HG03565 (cell line): ENCODE measurements around the gene TMEM30B.
"Not testable (repeated sequence)": the region's sequence is repeated elsewhere in the genome, so short reads cannot be mapped to it uniquely, and the experiment has no call there.

Experiments
- ATAC-seq: cut with Tn5 transposase; IDR thresholded peaks from one replicate; pipeline ENCODE4 v1.9.1; 2021; ENCODE audit warnings: mild to moderate bottlenecking, moderate library complexity; ENCODE audit not compliant: unreplicated experiment

Gene TMEM30B

DNA sequence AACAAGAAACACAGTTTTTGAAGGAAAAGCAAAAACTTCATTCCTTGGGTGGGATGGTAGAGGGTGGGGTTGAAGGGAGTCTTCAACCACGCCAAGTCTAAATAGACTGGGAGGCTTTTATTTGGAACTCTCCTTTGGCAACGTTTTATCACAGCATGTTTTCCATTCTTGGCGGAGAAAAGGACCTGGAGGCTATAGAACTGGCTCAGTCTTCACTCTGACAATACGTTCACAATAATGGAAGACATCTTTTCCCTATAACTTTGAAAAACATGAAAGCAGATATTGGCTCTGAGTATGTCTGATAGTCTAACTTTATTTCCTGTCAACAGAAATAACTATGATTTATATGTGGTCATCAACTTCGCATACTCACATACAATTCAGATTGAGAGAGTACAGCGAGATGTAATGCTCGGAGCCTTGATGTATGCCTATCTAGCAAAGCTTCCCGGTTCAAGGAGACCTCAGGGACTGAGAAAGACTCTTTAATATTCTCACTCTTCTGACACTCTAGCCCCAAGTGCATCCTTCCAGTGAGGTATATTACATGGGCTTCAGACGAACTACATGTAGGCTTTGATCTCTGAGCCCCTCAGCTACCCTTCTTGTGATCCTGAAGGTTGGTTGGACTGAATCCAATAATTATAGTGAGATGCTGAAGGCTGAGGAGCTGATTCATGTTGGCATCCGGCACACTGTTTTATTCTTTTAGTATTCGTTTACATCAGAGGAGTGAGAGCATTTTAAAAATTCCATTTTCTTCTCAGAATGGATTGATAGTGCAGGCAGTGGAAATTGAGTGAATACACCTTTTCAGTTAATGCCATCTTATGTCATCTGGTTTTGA, 14.0 kb downstream of the TMEM30B start:
- ATAC-seq: no peak

DNA sequence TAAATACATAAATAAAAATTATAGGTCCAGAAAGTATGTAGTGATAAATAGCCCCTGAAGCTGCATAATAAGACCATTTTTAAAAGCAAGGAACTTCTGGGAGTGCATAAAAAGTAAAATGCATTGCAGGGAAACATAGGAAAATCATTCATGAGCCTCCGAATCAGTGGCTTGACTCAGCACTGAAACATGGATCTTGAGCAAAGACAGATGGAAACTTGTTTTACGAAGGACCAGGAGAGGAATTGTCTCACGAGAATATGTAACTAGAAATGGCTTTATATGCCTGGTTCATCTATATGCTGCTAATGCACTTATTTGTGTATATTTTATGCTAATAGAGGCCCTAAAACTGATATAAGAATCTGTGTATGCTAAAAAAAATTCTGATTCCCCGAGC, 14.7 kb downstream of the TMEM30B start:
- ATAC-seq: no peak

DNA sequence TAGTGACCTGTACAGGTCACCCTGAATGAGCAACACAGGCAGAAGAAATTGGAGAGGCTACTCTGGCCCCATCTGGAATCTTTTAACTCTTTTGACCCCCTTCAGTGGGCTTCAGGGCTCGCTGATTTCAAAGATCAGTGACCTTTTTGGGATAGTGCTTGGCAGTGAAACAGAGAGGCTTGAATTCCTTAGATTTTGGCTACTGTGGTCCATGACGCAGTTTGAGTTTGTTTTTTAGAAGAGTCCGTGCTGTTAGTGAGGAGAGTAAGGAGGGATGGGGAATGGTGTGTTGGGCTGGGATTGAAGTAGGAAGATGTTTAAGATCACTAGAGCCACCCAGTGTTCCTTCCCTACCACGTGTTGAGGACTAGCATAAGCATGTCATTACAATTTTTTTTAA, 16.5 kb downstream of the TMEM30B start:
- ATAC-seq: no peak

DNA sequence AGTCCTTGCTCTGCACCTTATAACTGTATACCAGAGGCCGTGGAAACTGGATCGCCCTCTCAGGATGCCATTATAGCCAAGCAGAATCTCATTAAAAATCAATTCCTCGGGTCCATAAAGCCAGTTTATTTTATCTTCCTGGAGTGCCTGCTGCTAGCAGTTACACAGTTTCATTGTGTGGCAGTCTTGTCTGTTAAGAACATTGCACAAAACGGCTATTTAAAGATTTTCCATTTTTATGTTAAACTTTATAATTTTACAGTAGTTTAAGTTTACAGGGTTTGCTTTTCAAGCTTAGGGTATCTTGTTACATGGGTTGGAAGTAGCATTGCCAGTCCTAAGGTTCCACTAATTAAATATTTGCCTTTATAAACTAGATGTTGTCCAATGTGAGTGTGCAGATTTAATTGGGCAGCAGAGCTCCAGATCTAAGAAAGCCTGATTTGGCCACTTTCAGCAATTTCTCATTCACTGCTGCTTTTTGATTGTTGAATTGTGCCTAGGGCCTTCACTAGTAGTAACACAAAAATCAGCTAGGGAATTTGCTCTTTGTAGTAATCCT, 17.0 kb downstream of the TMEM30B start:
- no peak for ATAC-seq

DNA sequence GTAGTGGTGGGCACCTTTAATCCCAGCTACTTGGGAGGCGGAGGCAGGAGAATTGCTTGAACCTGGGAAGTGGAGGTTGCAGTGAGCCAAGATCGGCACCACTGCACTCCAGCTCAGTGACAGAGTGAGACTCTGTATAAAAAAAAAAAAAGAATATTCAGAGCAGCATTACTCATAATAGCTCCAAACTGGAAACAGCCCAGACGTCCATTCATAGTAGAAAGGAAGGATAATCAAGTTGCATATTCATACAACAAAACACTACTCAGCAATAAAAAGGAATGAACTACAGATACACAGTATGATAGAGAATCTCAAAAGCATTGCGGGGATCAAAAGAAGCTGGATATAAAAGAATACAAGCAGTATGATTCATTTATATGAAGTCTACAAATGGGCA, 19.1 kb downstream of the TMEM30B start:
- no peak for ATAC-seq

DNA sequence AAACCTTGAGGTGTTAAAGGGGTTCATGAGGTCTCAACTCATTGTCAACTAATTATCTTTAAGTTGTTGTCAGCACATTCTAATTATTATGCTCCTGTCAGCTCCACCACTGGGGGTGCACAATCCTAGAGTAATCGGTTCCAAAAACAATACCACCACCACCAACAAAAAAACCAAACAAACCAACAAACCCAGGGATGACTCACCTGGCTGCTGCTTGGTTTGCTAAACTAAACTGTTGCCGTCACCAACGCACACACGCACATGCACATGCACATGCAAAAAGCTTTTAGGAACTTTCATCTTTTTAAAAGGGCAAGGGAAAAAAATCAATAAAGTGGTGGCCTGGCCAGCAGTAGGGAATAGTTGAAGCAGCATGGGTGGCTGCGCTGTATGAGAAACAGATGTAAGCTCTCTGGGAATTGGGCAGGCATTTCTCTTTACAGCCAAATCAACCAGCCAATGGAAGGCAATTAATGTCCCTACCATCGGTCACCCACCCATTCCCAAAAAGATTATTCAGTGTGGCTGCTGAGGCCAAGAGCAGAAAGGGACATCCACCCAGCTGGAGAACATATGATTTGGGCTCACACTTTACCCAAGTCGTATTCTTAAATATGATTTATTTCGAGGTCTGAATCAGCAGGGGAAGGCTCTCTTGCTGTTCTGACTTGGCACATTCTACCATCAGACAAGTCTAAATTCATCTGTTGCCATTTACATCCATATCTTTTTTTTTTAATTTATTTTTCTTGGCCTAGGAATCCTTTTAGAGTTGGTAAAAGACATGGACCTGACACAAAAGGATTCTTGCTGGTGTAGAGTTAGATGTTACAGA, 20.0 kb downstream of the TMEM30B start:
- no peak for ATAC-seq

DNA sequence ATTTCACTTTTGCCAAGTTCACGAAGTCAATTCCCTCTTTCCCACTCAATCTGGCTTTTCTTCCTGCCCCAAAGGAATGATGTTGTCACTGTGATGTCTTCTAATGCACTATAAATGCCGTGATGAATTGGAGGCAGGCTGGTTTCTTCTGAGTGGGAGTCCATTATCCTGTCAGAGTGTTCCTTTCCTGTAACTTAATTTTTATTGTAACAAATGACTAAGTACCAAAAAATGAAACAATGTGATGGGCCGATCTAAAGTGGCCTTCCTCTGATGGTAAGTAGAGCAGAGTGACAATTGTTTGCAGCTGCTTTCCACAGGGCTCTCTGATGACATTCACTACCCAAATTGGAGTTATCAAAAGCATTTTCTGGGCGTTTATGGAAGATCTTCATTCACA, 22.2 kb downstream of the TMEM30B start:
- no peak for ATAC-seq

DNA sequence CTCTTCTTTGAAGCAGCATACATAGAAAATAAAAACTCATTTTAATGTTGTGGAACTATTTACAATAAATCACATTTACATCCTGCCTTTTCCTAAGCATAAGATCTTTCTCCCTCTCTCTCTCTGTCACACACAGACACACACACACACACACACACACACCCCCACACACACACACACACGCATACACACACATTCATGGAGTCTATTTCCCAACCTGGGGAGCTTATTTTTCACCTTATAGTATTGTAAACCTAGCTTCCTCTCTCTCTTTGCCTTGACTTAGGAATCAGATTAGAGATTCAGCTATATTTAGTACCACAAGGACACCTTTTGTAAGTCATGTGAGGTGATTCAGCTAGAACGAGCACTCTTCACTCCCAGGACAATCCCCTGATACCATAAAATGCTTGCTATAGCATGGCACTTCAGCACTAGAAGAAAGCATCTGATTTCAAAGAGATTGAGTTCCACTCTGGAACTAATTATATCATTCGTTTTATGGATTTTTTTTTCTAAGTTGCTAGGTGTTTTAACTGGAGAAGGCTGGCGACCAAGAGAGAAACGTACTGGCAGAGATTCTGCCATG, 23.6 kb downstream of the TMEM30B start:
- no peak for ATAC-seq

DNA sequence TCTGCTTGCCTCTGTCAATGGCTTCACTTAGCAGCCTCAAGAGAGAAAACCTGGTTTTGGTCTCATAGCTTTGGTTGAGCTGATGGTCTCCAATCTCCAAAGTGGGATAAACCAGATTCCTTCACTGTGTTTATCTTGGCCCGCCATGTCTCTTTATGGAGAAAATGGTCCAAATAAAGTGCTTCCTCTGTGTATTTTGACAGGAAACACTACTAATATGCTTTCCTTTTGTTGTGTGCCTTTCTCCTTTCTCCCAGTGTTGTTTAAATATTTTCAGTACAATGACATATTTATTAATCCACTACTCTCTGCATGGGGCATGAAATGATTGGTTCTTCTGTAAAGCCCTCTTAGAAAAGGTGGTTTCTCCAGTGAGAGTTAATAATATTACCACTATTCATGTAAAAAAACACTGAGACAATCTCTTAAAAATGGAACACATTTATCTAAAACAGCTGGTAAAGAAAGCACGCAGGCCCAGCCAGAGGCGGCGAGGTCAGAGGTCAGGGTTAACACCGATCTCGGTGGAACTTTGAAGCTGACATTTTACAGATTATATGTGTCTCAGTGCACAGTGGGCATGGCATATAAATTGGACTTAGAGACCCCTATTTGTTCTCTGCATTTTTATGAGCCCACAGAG, 24.2 kb downstream of the TMEM30B start:
- ATAC-seq: no peak

DNA sequence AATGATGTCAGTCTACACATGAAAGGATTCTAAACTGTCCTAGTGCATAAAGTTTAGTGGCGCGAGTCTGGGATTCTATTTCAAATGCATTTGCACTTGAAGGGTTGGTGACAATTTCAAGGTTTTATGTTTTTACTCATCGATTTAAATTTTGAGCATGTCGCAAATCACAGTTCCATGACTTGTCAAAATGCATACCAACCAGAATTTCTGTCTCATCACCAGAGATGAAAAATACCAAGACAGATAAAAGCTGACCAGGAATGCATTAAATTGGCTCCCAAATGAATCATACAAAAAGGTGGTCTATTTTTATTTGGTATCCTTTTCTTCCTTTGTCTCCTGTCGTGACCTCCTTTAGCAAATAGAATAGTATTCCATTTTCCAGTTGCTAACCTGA, 25.2 kb downstream of the TMEM30B start:
- ATAC-seq: no peak

DNA sequence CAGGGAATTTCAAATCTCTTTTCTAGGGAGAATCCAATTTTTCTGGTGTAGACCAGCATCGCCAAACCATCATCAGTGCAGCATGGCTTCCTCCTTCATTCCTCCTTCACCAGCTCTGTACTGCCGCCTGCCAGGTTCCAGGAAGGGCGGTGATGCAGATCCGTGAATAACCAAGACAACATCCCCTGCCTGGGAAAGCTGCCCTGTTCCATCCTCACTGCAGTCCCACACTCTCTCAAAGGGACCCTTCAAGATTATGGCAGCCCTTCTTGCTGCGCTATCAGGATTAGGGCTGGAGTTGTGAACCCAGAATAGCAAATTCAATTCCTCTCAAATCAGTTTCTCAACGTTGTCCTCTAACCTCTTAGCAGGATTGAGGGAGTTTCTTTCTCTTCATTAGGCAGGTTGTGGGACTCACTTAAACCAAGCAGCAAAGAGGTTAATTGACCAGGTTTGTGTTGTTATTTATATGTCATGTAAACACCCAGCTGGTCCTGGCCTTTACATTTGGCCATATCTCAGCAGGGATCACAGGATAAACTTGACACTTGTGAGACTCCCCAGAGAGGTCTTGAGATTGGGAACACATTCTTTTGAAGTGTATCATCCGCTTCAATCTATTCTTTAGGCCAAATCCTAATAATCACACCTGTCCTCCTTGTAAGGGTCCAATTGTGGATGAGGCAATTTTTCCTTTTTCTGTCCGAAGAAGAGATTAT, 26.2 kb downstream of the TMEM30B start:
- ATAC-seq: no peak

DNA sequence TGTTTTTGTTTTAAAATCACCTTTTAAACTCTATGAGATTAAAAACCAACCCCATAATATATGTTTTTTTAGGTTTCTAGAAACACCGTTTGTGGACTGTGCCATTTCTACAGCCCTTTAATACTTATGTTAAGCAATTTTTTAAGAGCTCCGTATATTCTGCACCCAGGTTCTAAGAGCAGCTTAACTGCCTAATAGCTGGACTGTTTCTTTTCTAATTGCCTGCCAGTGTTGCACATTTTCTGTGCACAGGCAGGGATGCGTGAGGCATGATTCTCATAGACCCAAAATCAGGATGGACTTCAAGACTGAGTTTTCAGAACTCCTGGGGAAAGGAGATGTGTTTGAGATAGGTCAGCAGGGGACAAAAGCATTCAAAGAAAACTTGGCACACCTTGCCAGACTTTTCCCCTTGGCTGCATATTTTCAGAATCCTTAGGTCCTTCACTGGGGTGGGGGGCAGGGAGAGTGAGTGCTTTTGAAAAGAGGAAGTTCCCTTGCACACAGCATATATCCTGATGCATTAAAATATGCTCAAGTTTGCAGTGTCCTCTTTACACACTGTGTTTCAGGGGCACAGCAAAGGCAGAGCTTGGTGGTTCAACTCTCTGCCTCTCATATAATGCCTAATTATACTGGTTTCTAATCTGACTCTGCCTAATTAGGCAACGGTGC, 27.9 kb downstream of the TMEM30B start:
- ATAC-seq: no peak

DNA sequence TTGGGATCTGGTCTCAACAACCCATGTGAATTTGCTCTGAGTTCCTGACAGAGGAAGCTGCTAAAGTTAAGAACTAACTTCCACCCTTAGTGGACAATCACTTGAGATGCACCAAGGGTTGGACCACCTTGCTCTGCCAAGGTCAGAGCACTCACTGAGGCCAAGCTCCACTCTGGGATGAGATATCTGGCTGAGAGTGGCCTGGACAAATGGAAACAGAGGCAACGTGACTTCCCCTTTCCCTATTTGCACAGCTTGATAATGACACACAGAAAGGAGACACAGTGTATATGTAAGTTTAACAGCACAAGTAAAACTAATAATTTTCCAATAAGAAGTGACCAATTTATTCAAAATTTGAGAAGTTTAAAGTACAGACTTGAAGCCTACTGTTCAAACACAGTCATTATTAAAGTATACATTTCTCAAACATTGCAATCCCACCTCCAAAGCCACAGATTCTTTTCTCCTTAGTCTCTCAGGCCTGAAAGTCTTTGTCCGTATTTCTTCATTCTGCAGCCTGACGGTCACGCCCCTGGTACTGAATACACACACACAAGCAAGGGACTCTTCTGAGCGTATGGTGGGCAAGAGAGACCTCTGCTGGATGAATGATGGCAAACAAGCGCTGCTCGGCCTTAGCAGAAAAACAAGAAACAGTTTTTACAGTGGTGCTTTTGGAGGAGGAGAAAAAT, 28.6 kb downstream of the TMEM30B start:
- peak; percentile 88 for ATAC-seq

DNA sequence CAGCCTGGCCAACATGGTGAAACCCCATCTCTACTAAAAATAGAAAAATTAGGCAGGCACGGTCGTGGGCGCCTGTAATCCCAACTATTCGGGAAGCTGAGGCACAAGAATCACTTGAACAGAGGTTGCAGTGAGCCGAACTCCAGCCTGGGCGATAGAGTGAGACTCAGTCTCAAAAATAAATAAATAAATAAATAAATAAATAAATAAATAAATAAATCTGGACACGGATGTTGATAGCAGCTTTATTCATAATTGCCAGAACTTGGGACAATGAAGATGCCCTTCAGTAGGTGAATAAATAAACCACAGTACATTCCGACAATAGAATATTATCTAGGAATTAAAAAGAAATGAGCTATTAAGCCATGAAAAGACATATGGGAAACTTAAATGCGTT, 31.1 kb downstream of the TMEM30B start:
- no peak for ATAC-seq

DNA sequence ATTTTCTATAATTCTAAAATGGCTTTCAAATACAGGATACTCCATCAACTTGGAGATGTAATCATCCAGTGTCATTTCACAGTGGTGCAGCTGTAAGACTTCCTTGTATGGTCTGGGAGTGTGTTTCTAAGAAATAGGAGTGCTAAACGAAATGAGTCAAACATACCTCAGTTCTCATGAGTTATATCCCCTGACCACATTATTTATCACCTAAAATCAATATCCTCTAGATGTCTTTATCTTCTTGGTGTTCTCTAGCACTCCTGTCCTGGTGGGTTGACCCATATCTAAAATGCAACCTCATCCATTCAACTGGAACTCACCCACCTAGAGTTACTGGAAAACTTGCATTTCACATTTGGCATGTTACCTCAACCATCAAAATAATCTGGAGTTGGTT, 33.2 kb downstream of the TMEM30B start:
- no peak for ATAC-seq

DNA sequence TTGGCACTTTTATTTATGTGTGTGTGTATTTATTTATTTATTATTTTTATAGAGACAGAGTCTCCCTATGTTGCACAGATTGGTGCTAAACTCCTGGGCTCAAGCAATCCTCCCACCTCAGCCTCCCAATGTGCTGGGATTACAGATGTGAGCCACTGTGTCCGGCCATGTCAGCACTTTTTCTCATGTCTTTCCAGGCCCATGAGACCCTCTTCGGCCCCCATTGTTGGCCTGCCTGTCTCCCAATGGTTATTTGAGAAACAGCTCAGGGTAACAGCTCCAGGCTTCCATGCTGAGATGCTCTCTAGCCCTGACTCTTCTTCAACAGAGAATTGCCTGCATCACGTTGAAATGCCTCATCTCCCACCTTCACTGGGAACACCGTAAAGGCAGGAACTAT, 34.4 kb downstream of the TMEM30B start:
- ATAC-seq: no peak

DNA sequence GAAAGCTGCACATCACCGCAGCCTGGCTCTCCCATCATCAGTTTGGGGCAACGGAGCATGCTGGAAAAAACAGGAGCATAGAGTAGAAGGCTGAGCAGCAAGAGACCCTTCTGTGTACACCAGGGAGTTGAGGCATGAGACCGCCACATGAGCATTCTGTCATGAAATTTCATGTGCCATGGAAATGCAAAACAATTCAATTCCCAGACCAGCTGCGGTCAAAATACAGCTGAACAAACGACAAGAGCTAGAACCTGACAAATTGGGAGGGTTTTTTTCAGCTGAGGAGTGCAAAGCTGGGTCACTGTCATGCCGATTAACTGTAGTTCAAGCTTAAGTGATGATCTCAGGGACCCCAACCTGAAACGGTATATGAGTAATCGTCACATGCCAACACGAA, 37.1 kb downstream of the TMEM30B start:
- ATAC-seq: no peak

DNA sequence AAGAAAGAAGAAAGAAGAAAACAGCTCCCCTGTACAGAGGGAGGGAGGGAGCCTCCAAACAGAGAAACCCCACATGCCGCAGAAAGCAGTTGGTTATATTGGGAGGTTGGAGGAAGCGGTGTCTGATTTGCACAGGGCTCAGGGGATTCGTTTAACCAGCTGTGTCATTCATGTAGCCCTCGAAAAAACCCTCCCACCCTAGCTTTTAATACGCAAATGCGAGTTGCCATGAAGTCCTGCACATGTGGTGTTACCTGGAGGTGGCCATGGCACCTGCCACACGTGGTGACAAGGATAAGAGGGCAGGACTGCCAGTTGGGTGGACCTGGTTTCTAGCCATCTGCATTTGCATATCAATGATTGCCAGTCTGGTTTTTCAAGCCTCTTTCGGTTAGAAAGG, 40.9 kb downstream of the TMEM30B start:
- ATAC-seq: no peak

DNA sequence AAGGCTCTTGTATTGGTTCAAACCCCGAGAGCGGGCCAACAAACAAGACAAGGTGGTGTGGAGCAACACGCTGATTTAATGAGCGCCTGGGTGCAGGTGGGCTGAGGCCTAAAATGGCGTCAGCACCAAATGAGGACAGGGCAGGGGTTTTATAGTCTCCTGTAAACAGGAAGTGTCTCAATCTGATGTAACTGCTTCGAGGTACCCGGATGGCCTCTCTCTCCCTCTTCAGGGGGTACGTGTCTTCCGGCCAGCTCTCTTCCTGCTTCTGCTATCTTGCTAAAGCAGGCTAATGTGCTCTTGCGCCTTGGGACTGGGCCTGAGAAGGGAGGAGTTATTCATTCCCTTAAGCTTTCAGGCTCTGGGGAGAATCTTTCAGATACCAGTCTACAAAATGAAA, 41.9 kb downstream of the TMEM30B start:
- not testable (repeated sequence) for ATAC-seq
